GM12878 (cell line): ENCODE data around the gene PRKG1. TPM values are rescaled to one million over a fixed set of nuclear protein-coding genes. Genes with fewer than 3 reads are reported as not detected.

Experiments
- ASH2L ChIP-seq: fragments of 300-600, 200-600 bp; sonication (generic); IDR thresholded peaks from 2 replicates; pipeline ENCODE4 v1.6.1; 2017; ENCODE audit warnings: low read depth, mild to moderate bottlenecking, borderline replicate concordance
- BMI1 ChIP-seq: fragments of 450-650 bp; IDR thresholded peaks from 2 replicates; pipeline ENCODE4 v1.6.1; 2016; ENCODE audit warnings: mild to moderate bottlenecking, moderate library complexity, borderline replicate concordance
- CEBPZ ChIP-seq: fragments of 150-350 bp; IDR thresholded peaks from 2 replicates; pipeline ENCODE4 v1.6.1; 2016; ENCODE audit warnings: low read depth, low read length
- ETV6 ChIP-seq, 2 experiments: fragments of 450-650 bp in 1 of 2; IDR thresholded peaks in 1 of 2; conservative IDR thresholded peaks in 1 of 2; 2 replicates each; pipeline ENCODE4 v1.6.1; 2014; ENCODE audit warnings: antibody characterized with exemption in 1 of 2, borderline replicate concordance in 1 of 2, low read depth in 1 of 2, mild to moderate bottlenecking in 1 of 2, moderate library complexity in 1 of 2
- FOXM1 ChIP-seq: IDR thresholded peaks from 2 replicates; pipeline ENCODE4 v1.6.1; 2012; ENCODE audit warnings: low read depth, mild to moderate bottlenecking, inconsistent platforms, low read length, moderate library complexity
- LARP7 ChIP-seq: fragments of 450-650 bp; IDR thresholded peaks from 2 replicates; pipeline ENCODE4 v1.6.1; 2017; ENCODE audit warnings: mild to moderate bottlenecking
- SKIL ChIP-seq: fragments of 450-650 bp; IDR thresholded peaks from 2 replicates; pipeline ENCODE4 v1.6.1; 2017; ENCODE audit warnings: mild to moderate bottlenecking, low read depth, inconsistent platforms; ENCODE audit not compliant: poor library complexity, severe bottlenecking
- polyA plus RNA-seq, 11 experiments: library from polyadenylated mRNA; depleted of rRNA in 4 of 11; unstranded in 6 of 11; stranded (reverse) in 5 of 11; fragments of >200 nt; fragmentation: Nextera tagmentation in 4 of 11; fragmentation: Illumina TruSeq in 1 of 11; extraction: Ambion mirVana in 4 of 11; extraction: Trizol in 1 of 11; gene quantifications; 1 replicate in 1 of 11; 2 replicates in 10 of 11; pipeline versions ENCODE4 v1.2.1 to v1.2.3, GENCODE V29; 2011 to 2016; ENCODE audit warnings: inconsistent platforms in 2 of 11, missing spikeins in 2 of 11, low read depth in 1 of 11
- total RNA-seq, 4 experiments: library from RNA; depleted of rRNA in 3 of 4; stranded (reverse); fragments of >200 nt in 3 of 4; fragmentation: Illumina TruSeq in 1 of 4; extraction: Trizol in 1 of 4; gene quantifications; 2 replicates each; pipeline versions ENCODE4 v1.2.1 to v1.2.3, GENCODE V29; 2013 to 2021
- TF ChIP-seq, protein P1 (sequence below): IDR thresholded peaks from 2 replicates; pipeline ENCODE4 v1.6.1; 2012; ENCODE audit warnings: improper control_type of control experiment, low read depth, low read length; ENCODE audit not compliant: insufficient replicate concordance

PRKG1 gene
- total and polyA plus RNA-seq, 10 of the 15 experiments (the other 5 are each of a cell fraction or from before 2014, with no cell fraction given): 0.04 to 0.05 TPM; not detected in 8

DNA sequence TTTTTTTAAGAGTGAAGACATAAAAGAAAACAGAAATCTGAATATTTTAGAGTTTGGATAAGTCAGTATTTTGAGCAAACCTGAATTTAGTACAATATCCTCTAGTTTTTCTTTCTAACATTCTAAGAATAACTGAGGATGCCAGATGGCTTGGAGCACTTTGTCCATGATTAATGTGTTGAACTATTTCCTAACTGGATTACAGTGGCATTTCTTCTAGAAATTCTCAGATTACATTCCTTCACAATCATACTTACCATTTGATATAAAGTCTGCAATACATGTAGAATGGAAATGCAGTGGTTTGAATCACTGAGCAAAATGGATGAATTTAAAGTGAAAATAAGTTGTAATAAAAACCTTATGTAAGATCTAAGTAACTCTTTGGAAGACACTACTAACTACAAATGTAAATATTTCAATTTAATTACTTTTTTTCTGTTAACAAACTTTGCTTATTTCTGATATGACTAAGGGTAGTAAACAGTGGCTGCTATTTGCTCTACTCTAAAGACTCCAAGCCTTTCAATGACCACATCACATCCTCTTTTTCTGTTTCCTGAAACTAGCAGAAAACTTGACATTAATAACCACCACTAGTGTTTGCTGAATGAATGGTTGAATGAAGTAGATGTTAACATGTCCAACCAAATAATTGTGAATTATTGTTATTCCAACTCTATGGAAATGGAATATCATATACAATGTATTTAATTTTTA lies 102.8 kb downstream of the PRKG1 start (continued):
- TF ChIP-seq BMI1 (no peak), CEBPZ (no peak), FOXM1 (no peak), LARP7 (no peak), ETV6 (conservative IDR thresholded peaks at IDR 0.05 in 1 of 2, IDR thresholded peaks at IDR 0.05 in 1 of 2; ENCODE audit: borderline replicate concordance in 1 of 2, low read depth in 1 of 2) (no peak), SKIL (no peak), ASH2L (no peak)
- TF ChIP-seq, protein P1, sequence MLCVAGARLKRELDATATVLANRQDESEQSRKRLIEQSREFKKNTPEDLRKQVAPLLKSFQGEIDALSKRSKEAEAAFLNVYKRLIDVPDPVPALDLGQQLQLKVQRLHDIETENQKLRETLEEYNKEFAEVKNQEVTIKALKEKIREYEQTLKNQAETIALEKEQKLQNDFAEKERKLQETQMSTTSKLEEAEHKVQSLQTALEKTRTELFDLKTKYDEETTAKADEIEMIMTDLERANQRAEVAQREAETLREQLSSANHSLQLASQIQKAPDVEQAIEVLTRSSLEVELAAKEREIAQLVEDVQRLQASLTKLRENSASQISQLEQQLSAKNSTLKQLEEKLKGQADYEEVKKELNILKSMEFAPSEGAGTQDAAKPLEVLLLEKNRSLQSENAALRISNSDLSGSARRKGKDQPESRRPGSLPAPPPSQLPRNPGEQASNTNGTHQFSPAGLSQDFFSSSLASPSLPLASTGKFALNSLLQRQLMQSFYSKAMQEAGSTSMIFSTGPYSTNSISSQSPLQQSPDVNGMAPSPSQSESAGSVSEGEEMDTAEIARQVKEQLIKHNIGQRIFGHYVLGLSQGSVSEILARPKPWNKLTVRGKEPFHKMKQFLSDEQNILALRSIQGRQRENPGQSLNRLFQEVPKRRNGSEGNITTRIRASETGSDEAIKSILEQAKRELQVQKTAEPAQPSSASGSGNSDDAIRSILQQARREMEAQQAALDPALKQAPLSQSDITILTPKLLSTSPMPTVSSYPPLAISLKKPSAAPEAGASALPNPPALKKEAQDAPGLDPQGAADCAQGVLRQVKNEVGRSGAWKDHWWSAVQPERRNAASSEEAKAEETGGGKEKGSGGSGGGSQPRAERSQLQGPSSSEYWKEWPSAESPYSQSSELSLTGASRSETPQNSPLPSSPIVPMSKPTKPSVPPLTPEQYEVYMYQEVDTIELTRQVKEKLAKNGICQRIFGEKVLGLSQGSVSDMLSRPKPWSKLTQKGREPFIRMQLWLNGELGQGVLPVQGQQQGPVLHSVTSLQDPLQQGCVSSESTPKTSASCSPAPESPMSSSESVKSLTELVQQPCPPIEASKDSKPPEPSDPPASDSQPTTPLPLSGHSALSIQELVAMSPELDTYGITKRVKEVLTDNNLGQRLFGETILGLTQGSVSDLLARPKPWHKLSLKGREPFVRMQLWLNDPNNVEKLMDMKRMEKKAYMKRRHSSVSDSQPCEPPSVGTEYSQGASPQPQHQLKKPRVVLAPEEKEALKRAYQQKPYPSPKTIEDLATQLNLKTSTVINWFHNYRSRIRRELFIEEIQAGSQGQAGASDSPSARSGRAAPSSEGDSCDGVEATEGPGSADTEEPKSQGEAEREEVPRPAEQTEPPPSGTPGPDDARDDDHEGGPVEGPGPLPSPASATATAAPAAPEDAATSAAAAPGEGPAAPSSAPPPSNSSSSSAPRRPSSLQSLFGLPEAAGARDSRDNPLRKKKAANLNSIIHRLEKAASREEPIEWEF: no peak
